WI38 (cell line): ENCODE data around the gene SH3RF3.
A peak's percentile ranks its signal among the peaks of the same experiment; 100 is the strongest.

ENCODE experiments used
- H3K4me3 ChIP-seq: 2 replicates; pipeline ENCODE4 v1.5.1; 2011; ENCODE audit warnings: low read depth, mild to moderate bottlenecking, control low read depth, low read length
- TF ChIP-seq, protein P1 (sequence below): IDR thresholded peaks from 2 replicates; pipeline ENCODE4 v1.5.1; 2012; ENCODE audit warnings: low read depth, mild to moderate bottlenecking, control low read depth, low read length

The SH3RF3 gene

DNA sequence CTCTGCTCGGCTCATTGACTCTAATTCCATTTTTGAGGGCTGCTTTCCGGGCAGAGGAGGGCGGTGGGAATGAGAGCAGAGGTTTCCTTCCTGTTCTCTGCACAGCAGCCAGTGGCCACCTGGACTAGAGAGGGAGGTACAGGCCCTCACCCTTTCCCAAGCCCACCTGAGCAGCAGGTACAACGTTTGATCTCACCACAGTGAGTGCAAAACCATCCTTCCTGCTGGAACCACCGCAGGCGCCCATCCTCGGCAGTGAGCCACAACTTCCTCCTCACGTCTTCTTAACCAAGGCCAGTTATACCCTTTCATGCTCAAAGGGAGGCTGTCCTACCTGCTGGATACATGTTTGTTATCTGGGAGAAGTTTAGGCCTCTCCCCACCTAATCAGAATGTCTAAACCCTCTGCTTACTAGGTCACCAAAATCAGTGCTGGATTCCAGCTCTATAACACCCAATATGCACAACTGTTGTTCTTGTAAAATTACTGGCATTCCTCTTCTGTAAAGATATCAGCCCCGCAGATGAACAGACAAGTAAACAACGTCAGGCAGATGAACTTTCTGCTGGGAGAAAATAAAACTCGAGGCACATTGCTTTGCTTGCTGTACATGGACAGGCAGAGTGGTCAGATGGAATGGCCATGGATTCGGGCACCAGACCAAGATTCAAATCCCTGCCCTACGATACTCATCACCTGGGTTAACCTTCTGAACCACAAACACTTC lies 191.4 kb downstream of the SH3RF3 start:
- no peak overlapping the region for H3K4me3 ChIP-seq
- TF ChIP-seq, protein P1, sequence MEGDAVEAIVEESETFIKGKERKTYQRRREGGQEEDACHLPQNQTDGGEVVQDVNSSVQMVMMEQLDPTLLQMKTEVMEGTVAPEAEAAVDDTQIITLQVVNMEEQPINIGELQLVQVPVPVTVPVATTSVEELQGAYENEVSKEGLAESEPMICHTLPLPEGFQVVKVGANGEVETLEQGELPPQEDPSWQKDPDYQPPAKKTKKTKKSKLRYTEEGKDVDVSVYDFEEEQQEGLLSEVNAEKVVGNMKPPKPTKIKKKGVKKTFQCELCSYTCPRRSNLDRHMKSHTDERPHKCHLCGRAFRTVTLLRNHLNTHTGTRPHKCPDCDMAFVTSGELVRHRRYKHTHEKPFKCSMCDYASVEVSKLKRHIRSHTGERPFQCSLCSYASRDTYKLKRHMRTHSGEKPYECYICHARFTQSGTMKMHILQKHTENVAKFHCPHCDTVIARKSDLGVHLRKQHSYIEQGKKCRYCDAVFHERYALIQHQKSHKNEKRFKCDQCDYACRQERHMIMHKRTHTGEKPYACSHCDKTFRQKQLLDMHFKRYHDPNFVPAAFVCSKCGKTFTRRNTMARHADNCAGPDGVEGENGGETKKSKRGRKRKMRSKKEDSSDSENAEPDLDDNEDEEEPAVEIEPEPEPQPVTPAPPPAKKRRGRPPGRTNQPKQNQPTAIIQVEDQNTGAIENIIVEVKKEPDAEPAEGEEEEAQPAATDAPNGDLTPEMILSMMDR = no peak

DNA sequence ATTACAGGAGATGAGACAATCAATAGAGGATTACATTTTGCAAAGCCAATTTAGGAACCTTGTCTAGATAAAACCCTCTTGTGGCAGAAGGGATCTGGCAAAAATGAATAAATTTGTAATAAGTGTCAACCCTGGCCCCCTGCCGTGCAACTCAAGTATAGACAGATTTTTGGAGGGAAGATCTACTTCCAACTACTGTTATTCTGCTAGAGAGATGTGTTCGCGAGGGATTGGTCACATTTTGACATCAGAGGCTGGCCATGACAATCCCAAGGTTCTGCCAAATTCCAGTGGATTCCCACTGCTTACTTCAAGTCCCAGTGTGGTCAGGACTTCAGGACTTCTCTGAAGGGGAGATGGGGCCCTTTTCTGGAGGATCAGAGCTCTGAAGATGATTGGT lies 192.6 kb downstream of the SH3RF3 start:
- peak overlapping the region; percentile 37 for H3K4me3 ChIP-seq
- TF ChIP-seq, protein P1 = 0 out of 2 replicates have a peak, but pooled peaks have one; percentile 4

DNA sequence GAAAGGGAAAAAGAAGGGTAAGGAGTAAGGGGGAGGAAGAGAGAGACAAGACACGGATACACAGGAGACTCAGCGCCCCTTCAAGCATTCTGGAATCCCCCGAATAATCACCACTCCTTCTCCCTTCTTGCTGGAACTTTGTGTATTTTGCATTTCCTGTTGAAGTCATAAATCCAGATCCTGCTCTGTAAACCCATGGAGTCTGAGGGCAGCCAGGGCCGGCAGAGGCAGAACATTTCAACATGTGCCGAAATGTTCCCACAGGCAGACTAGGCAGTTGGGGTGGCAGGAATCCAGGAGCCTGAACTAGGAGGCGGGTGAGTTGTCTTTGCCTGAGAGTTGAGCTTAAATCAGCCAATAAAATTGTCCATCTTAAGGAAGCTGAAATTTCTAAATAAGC lies 193.1 kb downstream of the SH3RF3 start:
- TF ChIP-seq, protein P1 = no peak
- H3K4me3 ChIP-seq = peak overlapping the region; percentile 37

DNA sequence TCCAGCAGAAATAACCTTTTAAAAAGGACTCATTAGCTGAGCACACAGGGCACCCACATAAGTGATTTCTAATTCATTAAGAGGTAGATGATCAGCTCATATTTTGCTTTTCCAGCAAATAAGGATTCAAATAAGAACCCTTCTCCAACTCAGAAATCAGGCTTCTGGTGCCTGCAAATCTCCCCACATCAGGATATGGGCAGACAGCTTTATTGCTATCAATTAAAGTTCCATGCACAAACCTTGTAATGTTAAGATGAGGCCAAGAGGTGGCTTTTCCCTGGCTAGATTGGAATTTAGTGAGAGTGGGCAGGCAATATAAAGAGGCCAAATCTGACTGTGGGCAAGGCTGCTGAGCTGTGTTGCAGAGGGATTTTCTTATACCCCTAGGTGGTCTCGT lies 193.6 kb downstream of the SH3RF3 start:
- no peak overlapping the region for H3K4me3 ChIP-seq
- TF ChIP-seq, protein P1 = no peak

DNA sequence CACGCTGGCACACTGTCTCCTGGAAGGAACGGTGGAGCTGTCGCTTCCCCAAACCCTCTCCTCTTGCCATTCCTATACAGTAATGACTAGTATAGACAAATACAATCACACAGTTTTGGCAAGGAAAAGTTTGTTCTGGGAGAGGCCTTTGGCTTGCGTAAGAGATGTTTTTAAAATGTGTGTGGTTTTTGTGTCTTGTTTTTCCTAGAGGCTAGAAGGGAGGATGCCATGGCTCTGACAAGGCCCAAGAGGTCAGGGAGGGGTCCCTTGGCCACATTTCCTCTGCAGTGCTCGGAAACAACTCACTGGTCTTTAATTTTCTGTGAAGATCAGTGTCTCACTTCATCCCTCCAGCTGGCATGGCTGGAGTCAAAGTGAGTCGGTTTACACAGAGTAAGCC lies 195.9 kb downstream of the SH3RF3 start:
- no peak overlapping the region for H3K4me3 ChIP-seq
- TF ChIP-seq, protein P1 = no peak

DNA sequence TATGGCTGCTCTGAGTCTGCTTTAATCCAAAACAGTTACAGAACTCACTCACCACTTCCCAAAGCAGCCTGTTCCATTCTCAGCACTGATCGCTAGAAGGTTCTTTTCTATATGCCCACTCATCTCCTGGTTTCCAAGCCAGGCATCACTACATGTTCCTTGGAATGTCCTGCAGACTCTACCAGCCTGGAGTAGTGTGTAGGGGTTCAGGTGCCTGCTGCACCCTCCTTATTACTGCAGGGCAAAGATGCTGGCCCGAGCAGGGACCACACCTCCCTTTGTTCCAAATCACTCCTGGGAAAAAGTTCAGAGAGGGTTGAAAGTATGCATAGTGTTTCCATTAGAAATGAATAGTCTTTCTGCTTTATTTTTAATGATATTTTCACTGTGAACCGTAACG lies 196.6 kb downstream of the SH3RF3 start:
- TF ChIP-seq, protein P1 = no peak
- no peak overlapping the region for H3K4me3 ChIP-seq

DNA sequence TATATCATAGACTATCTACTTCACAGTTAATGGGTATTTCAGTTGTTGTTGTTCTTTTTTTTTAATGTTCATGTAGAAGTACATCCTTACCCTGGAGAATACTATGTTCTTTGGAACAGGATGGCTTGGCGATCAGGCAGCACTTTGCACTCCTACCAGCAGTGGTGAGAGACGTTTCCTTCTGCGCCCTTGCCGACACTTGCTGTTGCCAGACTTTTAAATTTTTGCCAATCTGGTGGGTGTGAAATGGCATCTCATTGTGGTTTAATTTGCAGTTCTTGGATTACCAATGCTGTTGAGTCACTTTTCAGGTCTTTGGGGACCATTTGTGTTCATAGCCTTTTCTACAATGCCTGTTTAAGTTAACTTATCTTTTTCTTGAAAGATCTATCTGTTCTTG lies 197.3 kb downstream of the SH3RF3 start:
- TF ChIP-seq, protein P1 = no peak
- no peak overlapping the region for H3K4me3 ChIP-seq
